NT2/D1 (cell line): ENCODE measurements around the gene DLX1.
"Not testable (repeated sequence)": the region's sequence is repeated elsewhere in the genome, so short reads cannot be mapped to it uniquely, and the experiment has no call there.

ENCODE experiments used
- DNase-seq: peaks from one replicate; pipeline ENCODE4 v3.0.0-alpha.2; 2011; ENCODE audit warnings: low read depth, low spot score
- H3K27me3 ChIP-seq: 2 replicates; pipeline ENCODE4 v1.6.0; 2011; ENCODE audit warnings: mild to moderate bottlenecking; ENCODE audit not compliant: insufficient read length, insufficient read depth
- H3K36me3 ChIP-seq: 2 replicates; pipeline ENCODE4 v1.6.1; 2011; ENCODE audit warnings: mild to moderate bottlenecking, low read length, mixed read lengths; ENCODE audit not compliant: insufficient read depth, insufficient read length
- H3K4me1 ChIP-seq: 2 replicates; pipeline ENCODE4 v1.5.1; 2011; ENCODE audit not compliant: insufficient read depth, insufficient read length
- H3K4me3 ChIP-seq: 2 replicates; pipeline ENCODE4 v1.5.1; 2011; ENCODE audit warnings: low read depth; ENCODE audit not compliant: insufficient read length
- H3K9ac ChIP-seq: 2 replicates; pipeline ENCODE4 v1.6.0; 2011; ENCODE audit warnings: low read depth; ENCODE audit not compliant: insufficient read length
- H3K9me3 ChIP-seq: 2 replicates; pipeline ENCODE4 v1.5.1; 2011; ENCODE audit warnings: mild to moderate bottlenecking, low read length; ENCODE audit not compliant: insufficient read depth
- SUZ12 ChIP-seq: IDR thresholded peaks from 2 replicates; pipeline ENCODE4 v1.6.1; 2011; ENCODE audit not compliant: insufficient read length, insufficient read depth; ENCODE audit errors: extremely low read depth
- YY1 ChIP-seq: IDR thresholded peaks from 2 replicates; pipeline ENCODE4 v1.6.1; 2011; ENCODE audit not compliant: insufficient read length, insufficient read depth
- ZNF274 ChIP-seq: IDR thresholded peaks from 2 replicates; pipeline ENCODE4 v1.6.1; 2011; ENCODE audit warnings: mild to moderate bottlenecking, low read depth, low read length

Gene DLX1

GRCh38 chr2:172056293-172056692 lies 29.0 kb upstream of the DLX1 start:
- no peak overlapping the region for H3K4me3 ChIP-seq
- no peaks in the 10 kb centered on the region for H3K36me3 ChIP-seq
- DNase-seq = no peak

GRCh38 chr2:172058660-172059059 lies 26.6 kb upstream of the DLX1 start:
- Histone ChIP-seq H3K9ac (no peak overlapping the region), H3K4me3 (no peak overlapping the region), H3K9me3 (no peaks in the 10 kb centered on the region), H3K27me3 (no peaks in the 10 kb centered on the region), H3K4me1 (no peaks in the 10 kb centered on the region), H3K36me3 (peaks cover 3% of the 10 kb centered on the region)
- DNase-seq = no peak
- no peak for TF ChIP-seq ZNF274
- TF ChIP-seq YY1 = no peak
- no peak for TF ChIP-seq SUZ12

More at GRCh38 chr2:172056293-172056692, 29.0 kb upstream of the DLX1 start:
- Histone ChIP-seq H3K4me1 (no peaks in the 10 kb centered on the region), H3K27me3 (no peaks in the 10 kb centered on the region), H3K9ac (no peak overlapping the region), H3K9me3 (no peaks in the 10 kb centered on the region)
- TF ChIP-seq ZNF274 (no peak), YY1 (no peak), SUZ12 (no peak)

- not testable (repeated sequence) for H3K9ac ChIP-seq, H3K4me3 ChIP-seq, DNase-seq, H3K27me3 ChIP-seq, H3K36me3 ChIP-seq, H3K4me1 ChIP-seq, H3K9me3 ChIP-seq
Observed at GRCh38 chr2:172060118-172060517, 25.2 kb upstream of the DLX1 start.

GRCh38 chr2:172062402-172063004 lies 22.8 kb upstream of the DLX1 start:
- DNase-seq = no peak
- Histone ChIP-seq H3K36me3 (peaks cover 7% of the 10 kb centered on the region), H3K9me3 (no peaks in the 10 kb centered on the region), H3K9ac (no peak overlapping the region), H3K27me3 (no peaks in the 10 kb centered on the region), H3K4me3 (no peak overlapping the region), H3K4me1 (no peaks in the 10 kb centered on the region)
- TF ChIP-seq SUZ12 (no peak), ZNF274 (no peak), YY1 (no peak)

- no peaks in the 10 kb centered on the region for H3K4me1 ChIP-seq
- H3K9me3 ChIP-seq = no peaks in the 10 kb centered on the region
- no peak overlapping the region for H3K9ac ChIP-seq
- H3K36me3 ChIP-seq = peaks cover 7% of the 10 kb centered on the region
- TF ChIP-seq YY1 = no peak
- TF ChIP-seq SUZ12 = no peak
- no peak for TF ChIP-seq ZNF274
- no peak overlapping the region for H3K4me3 ChIP-seq
- no peaks in the 10 kb centered on the region for H3K27me3 ChIP-seq
- DNase-seq = no peak
Observed at GRCh38 chr2:172063446-172063845, 21.9 kb upstream of the DLX1 start.

GRCh38 chr2:172065111-172065510 lies 20.2 kb upstream of the DLX1 start:
- Histone ChIP-seq H3K9ac (no peak overlapping the region), H3K4me3 (no peak overlapping the region), H3K27me3 (no peaks in the 10 kb centered on the region), H3K9me3 (no peaks in the 10 kb centered on the region), H3K4me1 (no peaks in the 10 kb centered on the region), H3K36me3 (peaks cover 7% of the 10 kb centered on the region)
- no peak for TF ChIP-seq ZNF274
- TF ChIP-seq YY1 = no peak
- no peak for TF ChIP-seq SUZ12
- DNase-seq = no peak

- Histone ChIP-seq H3K27me3 (no peaks in the 10 kb centered on the region), H3K4me3 (no peak overlapping the region), H3K4me1 (no peaks in the 10 kb centered on the region), H3K9ac (no peak overlapping the region), H3K9me3 (no peaks in the 10 kb centered on the region), H3K36me3 (peaks cover 7% of the 10 kb centered on the region)
- no peak for TF ChIP-seq SUZ12
- TF ChIP-seq ZNF274 = no peak
- TF ChIP-seq YY1 = no peak
- no peak for DNase-seq
Observed at GRCh38 chr2:172066394-172066886, 18.9 kb upstream of the DLX1 start.

GRCh38 chr2:172067905-172068304 lies 17.4 kb upstream of the DLX1 start:
- H3K4me1 ChIP-seq, H3K9ac ChIP-seq, H3K4me3 ChIP-seq, H3K9me3 ChIP-seq, DNase-seq, H3K27me3 ChIP-seq, H3K36me3 ChIP-seq: not testable (repeated sequence)
